GM23248 (cell line): ENCODE data around the gene ETV6. TPM values are rescaled to one million over a fixed set of nuclear protein-coding genes. Genes with fewer than 3 reads are reported as not detected.

Source experiments
- DNase-seq: peaks from one replicate; pipeline ENCODE4 v3.0.0-alpha.2; 2015
- H2AFZ ChIP-seq: fragments of 200-600 bp; sonication (generic); 2 replicates; pipeline ENCODE4 v1.6.1; 2016; ENCODE audit warnings: antibody characterized with exemption
- H3F3A ChIP-seq: fragments of 200-600 bp; sonication (generic); 2 replicates; pipeline ENCODE4 v1.6.1; 2016; ENCODE audit warnings: mild to moderate bottlenecking, antibody characterized with exemption, mixed run types; ENCODE audit not compliant: insufficient read depth
- H3K27ac ChIP-seq: fragments of 200-600 bp; sonication (generic); 2 replicates; pipeline ENCODE4 v1.5.1; 2016; ENCODE audit warnings: mild to moderate bottlenecking
- H3K27me3 ChIP-seq: fragments of 200-600 bp; sonication (generic); replicated peaks from 2 replicates; pipeline ENCODE4 v1.6.1; 2016; ENCODE audit warnings: mild to moderate bottlenecking; ENCODE audit not compliant: insufficient read depth
- H3K36me3 ChIP-seq: fragments of 200-600 bp; sonication (generic); 2 replicates; pipeline ENCODE4 v1.6.1; 2016; ENCODE audit warnings: low read depth, mild to moderate bottlenecking
- H3K4me1 ChIP-seq: fragments of 200-600 bp; sonication (generic); 2 replicates; pipeline ENCODE4 v1.6.1; 2016; ENCODE audit warnings: mild to moderate bottlenecking; ENCODE audit not compliant: insufficient read depth
- H3K4me2 ChIP-seq: fragments of 200-600 bp; sonication (generic); one replicate; pipeline ENCODE4 v1.6.1; 2016; ENCODE audit warnings: mild to moderate bottlenecking; ENCODE audit not compliant: unreplicated experiment
- H3K4me3 ChIP-seq: fragments of 200-600 bp; sonication (generic); 2 replicates; pipeline ENCODE4 v1.5.1; 2016; ENCODE audit warnings: mild to moderate bottlenecking
- H3K79me2 ChIP-seq: fragments of 200-600 bp; sonication (generic); 2 replicates; pipeline ENCODE4 v1.6.1; 2016; ENCODE audit warnings: mild to moderate bottlenecking; ENCODE audit not compliant: insufficient read depth
- H3K9ac ChIP-seq: fragments of 200-600 bp; sonication (generic); 2 replicates; pipeline ENCODE4 v1.6.1; 2016; ENCODE audit warnings: mild to moderate bottlenecking
- H3K9me2 ChIP-seq: fragments of 200-600 bp; sonication (generic); 2 replicates; pipeline ENCODE4 v1.6.1; 2016; ENCODE audit warnings: mixed run types, mild to moderate bottlenecking, moderate library complexity; ENCODE audit not compliant: insufficient read depth
- H3K9me3 ChIP-seq: fragments of 200-600 bp; sonication (generic); one replicate; pipeline ENCODE4 v1.6.1; 2017; ENCODE audit warnings: low read depth
- H4K20me1 ChIP-seq: fragments of 200-600 bp; sonication (generic); 2 replicates; pipeline ENCODE4 v1.6.0; 2016; ENCODE audit not compliant: insufficient read depth
- EZH2 ChIP-seq: fragments of 200-600 bp; sonication (generic); IDR thresholded peaks from 2 replicates; pipeline ENCODE4 v1.6.1; 2018; ENCODE audit warnings: antibody characterized with exemption, mild to moderate bottlenecking; ENCODE audit not compliant: insufficient read depth, poor library complexity, severe bottlenecking
- EZH2phosphoT487 ChIP-seq: fragments of 200-600 bp; sonication (generic); IDR thresholded peaks from 2 replicates; pipeline ENCODE4 v1.6.1; 2018; ENCODE audit warnings: antibody characterized with exemption, moderate library complexity, mild to moderate bottlenecking, low read depth; ENCODE audit not compliant: insufficient read depth
- WGBS, 2 experiments: methylation state at CpG; one replicate each; pipeline ENCODE4 v1.1.6; 2015 to 2017; ENCODE audit warnings: low lambda C conversion rate in 2 of 2, low coverage in 1 of 2; ENCODE audit errors: missing lambda C conversion rate in 2 of 2; 5-methylcytosine and 5-hydroxymethylcytosine counted together
- in situ Hi-C: fragments of 300-500 bp; cut with MboI; formaldehyde crosslinking; loops from 2 replicates; pipeline ENCODE4 v1.15.0; 2020
- polyA plus RNA-seq: library from polyadenylated mRNA; unstranded; fragments of >200 nt; fragmentation: Nextera tagmentation; extraction: Ambion mirVana; gene quantifications from 2 replicates; pipeline ENCODE4 v1.2.1, GENCODE V29; 2016
- total RNA-seq: library from RNA; depleted of rRNA; stranded (reverse); fragments of >200 nt; shearing (Covaris generic); gene quantifications from 2 replicates; pipeline ENCODE4 v1.2.3, GENCODE V29; 2014

ETV6 gene
- total and polyA plus RNA-seq, 2 experiments from 2014 or later: 2.5 to 10.4 TPM

DNA sequence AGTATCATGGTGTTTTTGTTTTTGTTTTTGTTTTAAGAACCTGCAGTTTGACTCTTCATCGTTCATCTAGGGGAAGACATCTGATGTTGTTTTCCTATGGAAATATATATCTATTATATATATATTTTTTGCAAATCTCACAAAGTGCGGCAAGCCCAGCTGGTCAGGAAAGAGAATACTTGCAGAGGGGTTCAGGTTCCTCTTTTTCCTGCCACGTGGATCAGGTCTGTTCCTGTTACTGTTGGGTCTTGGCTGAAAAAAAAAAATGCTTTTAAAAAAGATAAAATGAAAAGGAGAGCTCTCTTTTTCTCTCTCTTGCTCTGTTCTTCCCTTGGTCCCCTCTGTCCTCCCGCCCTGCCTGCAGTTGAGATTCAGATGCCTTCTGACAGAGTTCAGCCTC lies 241.9 kb downstream of the ETV6 start:
- Histone ChIP-seq H2AFZ (no peak overlapping the region), H3K27me3 (no peaks in the 10 kb centered on the region), H3F3A (no peaks in the 10 kb centered on the region), H3K4me1 (no peaks in the 10 kb centered on the region), H3K27ac (no peak overlapping the region), H3K9me2 (no peaks in the 10 kb centered on the region), H3K36me3 (peaks cover 3% of the 10 kb centered on the region; the same call in 1 of the 2 replicates), H3K9ac (no peak overlapping the region), H3K4me3 (no peak overlapping the region), H3K79me2 (no peaks in the 10 kb centered on the region), H3K4me2 (no peak overlapping the region), H3K9me3 (no peaks in the 10 kb centered on the region), H4K20me1 (no peaks in the 10 kb centered on the region)
- no peak for DNase-seq
- in situ Hi-C loops: no loop called here
- TF ChIP-seq EZH2phosphoT487: no peak
- no peak for TF ChIP-seq EZH2
- 92 to 93% methylated on average over 4 of the region's 4 CpGs for WGBS, 2 experiments

DNA sequence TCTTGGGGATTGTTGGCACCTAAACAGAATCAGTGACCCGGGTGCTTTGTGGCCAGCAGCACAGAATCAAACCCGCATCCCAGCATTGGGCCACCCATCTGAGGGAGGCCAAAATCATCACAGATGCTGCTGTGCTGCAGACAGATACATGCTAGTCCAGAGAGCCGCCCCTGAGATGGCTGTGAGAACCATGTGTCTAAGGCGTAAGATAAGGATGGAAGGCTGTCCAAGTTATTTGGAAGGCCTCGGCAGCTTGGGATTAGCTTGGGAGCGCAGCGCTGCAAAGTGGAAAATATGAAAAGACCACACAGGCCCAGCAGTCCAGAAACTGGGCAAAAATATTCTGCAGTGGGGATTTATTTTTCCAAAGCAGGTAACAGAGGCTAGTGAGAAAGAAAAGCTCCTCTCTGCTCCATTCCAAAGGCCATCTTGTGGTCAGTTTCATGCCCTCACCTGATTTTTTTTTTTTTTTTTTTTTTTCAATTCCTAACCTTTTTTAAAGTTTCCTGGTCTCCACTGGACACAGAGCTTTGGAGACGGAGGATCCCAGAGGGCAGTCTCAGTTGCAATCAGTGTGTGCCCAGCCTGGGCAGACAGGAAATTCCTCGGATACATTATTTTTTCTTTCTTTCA lies 242.4 kb downstream of the ETV6 start:
- Histone ChIP-seq H3K27me3 (no peaks in the 10 kb centered on the region), H3K4me3 (no peak overlapping the region), H3K4me2 (no peak overlapping the region), H3F3A (no peaks in the 10 kb centered on the region), H3K27ac (no peak overlapping the region), H3K9me2 (no peaks in the 10 kb centered on the region), H2AFZ (no peak overlapping the region), H3K36me3 (peaks cover 3% of the 10 kb centered on the region; the same call in 1 of the 2 replicates), H3K9ac (no peak overlapping the region), H3K4me1 (no peaks in the 10 kb centered on the region), H3K9me3 (no peaks in the 10 kb centered on the region), H4K20me1 (no peaks in the 10 kb centered on the region), H3K79me2 (no peaks in the 10 kb centered on the region)
- DNase-seq: no peak
- in situ Hi-C loops: no loop called here
- 85 to 86% methylated on average over 8 to 9 of the region's 9 CpGs for WGBS, 2 experiments
- no peak for TF ChIP-seq EZH2
- TF ChIP-seq EZH2phosphoT487: no peak

GRCh38 chr12:11893998-11894397 lies 244.5 kb downstream of the ETV6 start:
- Histone ChIP-seq H3K4me2 (no peak overlapping the region), H3F3A (no peaks in the 10 kb centered on the region), H3K36me3 (no peaks in the 10 kb centered on the region; the same call in 1 of the 2 replicates), H3K9ac (no peak overlapping the region), H3K4me3 (no peak overlapping the region), H3K27ac (no peak overlapping the region), H3K27me3 (no peaks in the 10 kb centered on the region), H3K9me3 (no peaks in the 10 kb centered on the region), H4K20me1 (no peaks in the 10 kb centered on the region), H3K4me1 (no peaks in the 10 kb centered on the region), H3K9me2 (no peaks in the 10 kb centered on the region), H3K79me2 (no peaks in the 10 kb centered on the region), H2AFZ (no peak overlapping the region)
- WGBS, 2 experiments: 88% methylated on average over 4 of the region's 4 CpGs
- in situ Hi-C loops: no loop called here
- no peak for DNase-seq
- no peak for TF ChIP-seq EZH2phosphoT487
- no peak for TF ChIP-seq EZH2

GRCh38 chr12:11894890-11895289 lies 245.4 kb downstream of the ETV6 start:
- TF ChIP-seq EZH2 (no peak), EZH2phosphoT487 (no peak)
- in situ Hi-C loops: no loop called here

More at GRCh38 chr12:11894890-11895289, 245.4 kb downstream of the ETV6 start:
- no peak overlapping the region for H3K9ac ChIP-seq
- H3K79me2 ChIP-seq: no peaks in the 10 kb centered on the region
- no peaks in the 10 kb centered on the region for H3K27me3 ChIP-seq
- no peaks in the 10 kb centered on the region for H3K4me1 ChIP-seq
- H3K9me3 ChIP-seq: no peaks in the 10 kb centered on the region
- no peak overlapping the region for H3K4me3 ChIP-seq
- no peak overlapping the region for H3K4me2 ChIP-seq
- H2AFZ ChIP-seq: no peak overlapping the region
- no peaks in the 10 kb centered on the region for H3F3A ChIP-seq
- no peaks in the 10 kb centered on the region; the same call in 1 of the 2 replicates for H3K36me3 ChIP-seq
- DNase-seq: no peak
- no peaks in the 10 kb centered on the region for H4K20me1 ChIP-seq
- no peak overlapping the region for H3K27ac ChIP-seq
- H3K9me2 ChIP-seq: no peaks in the 10 kb centered on the region
- WGBS, 2 experiments: 80 to 87% methylated on average over 4 of the region's 4 CpGs
